ENCODE results near the gene STAB1.

Gene STAB1

DNA sequence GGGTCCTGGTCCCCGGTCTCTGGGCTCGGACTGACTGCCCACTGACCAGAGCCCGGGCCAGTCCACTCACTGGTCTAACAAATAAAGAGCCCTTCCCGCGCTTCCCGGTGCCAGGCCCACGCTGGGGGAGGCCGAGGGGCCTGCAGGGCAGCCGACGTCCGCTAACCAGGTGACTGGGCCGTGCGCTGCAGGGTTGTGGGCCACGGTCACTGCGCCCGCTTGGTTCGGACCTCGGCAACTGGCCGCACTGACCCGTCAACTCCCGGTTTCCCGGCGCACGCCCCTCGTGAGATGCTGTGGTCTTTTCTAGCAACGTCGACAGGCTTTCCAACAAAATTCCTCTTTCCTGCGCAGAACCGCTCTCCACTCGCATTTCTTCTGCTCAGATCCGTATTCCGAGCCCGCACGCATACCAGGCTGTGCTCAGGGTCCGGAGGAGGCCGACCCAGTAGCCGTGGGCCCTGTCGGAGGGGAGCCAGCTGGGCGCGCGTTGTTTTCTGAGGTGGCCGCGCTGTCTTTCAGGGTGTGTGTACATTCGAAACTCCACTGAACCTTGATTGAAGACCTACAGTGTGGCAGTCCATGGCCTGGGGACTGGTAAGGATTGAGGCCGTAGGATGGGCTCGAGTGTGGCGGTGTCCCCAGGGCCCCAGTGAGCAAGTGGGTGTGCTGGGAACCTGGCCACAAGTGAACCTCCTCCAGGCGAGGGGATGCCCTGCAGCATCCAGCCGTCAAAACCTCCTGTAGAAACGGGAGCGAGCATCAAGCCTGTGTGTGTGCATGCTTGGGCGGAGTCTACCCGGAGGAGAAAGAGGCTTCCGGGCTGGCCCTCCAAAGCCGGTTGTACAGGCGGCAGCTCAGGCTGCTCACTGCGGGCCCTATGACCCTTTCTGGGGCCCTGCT lies 39.4 kb downstream of the STAB1 start:
- DNase-seq (ENCODE audit: low spot score) = peak; percentile 68

DNA sequence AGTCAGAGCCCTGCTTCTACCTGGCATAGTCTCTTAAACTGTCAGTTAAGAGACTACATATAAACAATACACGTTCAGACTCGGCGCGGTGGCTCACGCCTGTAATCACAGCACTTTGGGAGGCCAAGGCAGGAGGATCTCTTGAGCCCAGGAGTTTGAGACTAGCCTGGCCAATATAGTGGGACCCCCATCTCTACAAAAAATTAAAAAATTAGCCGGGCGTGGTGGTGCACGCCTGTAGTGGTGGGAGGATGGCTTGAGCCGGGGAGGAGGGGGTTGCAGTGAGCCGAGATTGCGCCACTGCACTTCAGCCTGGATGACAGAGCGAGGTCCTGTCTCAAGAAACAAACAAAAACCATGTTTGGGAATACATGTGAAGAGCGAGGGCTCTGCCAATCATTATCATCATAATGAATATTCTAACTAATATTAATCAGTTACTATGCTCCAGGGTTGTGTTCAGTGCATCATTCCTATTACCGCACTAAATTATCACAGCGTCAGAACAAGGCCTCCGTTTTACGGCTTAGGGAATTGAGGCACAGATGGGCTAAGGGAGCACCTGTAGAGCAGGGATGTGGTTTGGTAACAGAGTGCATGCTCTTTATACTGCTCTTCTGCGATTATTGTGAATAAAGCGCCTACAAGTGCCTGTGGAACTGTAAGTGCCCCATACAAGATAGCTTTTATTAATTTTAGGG lies 40.4 kb downstream of the STAB1 start:
- DNase-seq (ENCODE audit: low spot score) = no peak

GRCh38 chr3:52536112-52536368 lies 40.9 kb downstream of the STAB1 start:
- no peak for DNase-seq (ENCODE audit: low spot score)

DNA sequence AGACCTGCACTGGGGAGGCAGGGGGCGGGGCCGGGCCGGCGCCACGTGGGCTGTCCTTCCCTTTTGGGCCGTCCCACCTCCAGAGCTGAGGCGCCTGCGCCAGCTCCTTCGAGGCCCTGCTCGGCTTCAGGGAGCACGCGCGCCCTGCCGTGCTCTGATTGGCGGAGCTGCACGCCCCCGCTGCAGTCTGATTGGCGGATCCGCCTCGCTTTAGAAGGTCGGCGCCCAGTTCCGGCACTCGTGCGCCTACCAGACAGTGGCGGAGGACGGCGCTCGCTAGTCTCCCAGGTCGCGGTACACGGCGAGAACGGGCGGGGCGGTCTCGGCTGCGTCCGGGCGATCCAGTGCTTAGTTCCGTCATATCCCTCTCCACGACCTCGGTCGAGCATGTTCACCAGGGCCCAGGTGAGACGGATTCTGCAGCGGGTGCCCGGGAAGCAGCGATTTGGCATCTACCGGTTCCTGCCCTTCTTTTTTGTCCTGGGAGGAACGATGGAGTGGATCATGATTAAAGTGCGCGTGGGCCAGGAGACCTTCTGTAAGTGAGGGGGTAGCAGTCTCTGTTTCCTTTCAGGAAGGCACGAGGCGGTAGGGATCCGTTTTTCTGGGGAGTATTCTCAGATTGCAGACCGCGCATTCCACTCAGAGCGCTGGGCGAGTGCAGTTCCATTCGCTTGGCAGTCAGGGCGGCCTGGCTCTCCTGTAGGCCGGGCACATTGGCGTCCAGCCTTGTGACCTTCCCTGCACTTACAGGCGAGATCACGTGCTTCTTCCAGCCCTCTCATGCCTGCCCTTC lies 41.4 kb downstream of the STAB1 start, which contains the start of gene UQCC5:
UQCC5 (plus strand) TSS at position 237 of the 796 bp plus-strand sequence; CDS start at position 388, 151 bp downstream.
- DNase-seq (ENCODE audit: low spot score) = peak; percentile 99

DNA sequence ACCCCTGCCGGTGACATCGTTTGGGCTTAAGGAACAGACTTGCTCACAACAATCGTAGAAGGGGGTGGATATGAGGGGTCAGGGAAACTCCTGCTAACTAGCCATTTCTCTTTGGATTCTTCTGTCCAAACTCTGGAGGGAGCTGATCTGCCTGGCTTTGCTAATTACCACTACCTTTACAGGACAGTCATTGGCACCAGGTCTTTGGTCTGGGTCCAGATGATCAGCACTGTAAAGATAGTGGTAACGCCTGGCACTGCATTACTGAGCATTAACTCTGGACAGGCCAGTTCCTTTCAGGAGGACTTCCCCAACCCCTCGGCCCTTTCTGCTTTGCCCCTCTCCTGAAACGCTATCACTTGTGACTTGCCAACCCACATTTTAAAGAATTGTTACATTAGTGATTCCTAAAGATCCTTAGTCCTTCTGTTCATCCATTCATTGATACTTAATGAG lies 42.1 kb downstream of the STAB1 start:
- no peak for DNase-seq (ENCODE audit: low spot score)

GRCh38 chr3:52537726-52538421 lies 42.7 kb downstream of the STAB1 start:
- DNase-seq (ENCODE audit: low spot score) = no peak

- no peak for DNase-seq (ENCODE audit: low spot score)
These were observed 44.0 kb downstream of the STAB1 start for GRCh38 chr3:52539010-52539653.

- no peak for DNase-seq (ENCODE audit: low spot score)
These were observed 45.9 kb downstream of the STAB1 start for GRCh38 chr3:52541050-52541449.

DNA sequence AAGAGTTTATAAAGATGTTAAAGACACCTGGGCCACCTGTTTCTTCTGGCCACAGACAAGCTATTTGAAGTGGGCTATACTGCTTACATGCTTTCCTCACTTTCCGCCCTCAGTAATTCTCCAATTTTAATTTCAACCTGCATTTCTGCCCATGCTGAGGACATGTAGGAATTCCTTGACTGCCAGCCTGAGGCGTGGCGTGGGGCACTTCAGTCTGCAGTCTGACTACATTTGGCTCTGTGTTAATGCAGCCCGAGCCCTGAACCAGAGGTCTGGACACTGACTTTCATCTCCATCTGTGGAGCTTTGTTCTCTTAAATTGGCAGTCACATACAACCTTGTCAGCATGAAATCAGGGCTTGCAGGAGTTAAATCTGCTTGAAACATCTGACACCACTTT lies 49.8 kb downstream of the STAB1 start:
- no peak for DNase-seq (ENCODE audit: low spot score)

DNA sequence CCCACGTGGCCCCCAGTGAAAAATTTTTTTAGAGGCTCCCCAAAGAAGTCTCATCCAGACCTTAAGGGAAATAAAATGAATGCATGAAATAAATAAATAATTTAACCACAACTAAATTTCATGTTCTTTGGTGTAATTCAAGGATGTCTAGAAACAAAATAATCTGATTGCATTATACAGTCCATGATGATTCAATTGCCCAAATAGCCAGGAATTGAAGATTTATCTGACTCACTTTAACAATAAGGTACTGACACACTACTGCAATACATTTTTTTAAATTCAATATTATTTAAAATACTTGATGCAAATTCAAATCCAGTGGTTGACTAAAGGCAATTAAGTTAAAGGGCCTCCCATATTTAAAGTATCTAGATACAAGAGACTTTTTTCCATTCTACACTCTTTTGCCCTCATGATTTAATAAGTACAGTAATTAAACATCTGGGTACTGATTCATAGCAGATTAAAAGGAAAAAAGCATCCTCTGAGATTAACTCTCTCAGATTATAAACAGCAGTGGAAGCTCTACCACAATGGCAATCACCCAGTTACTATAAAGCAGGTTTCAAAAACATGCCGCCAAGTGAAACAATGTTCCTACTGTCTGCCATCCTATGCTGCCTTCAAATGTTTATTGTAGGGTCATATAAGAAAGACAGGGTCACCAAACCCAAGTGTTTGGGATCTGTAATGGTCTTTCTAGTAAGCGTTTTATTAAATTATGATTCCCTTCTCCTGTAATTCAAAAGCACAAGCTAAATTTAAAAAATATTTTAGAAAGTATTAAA lies 51.2 kb downstream of the STAB1 start:
- no peak for DNase-seq (ENCODE audit: low spot score)

DNA sequence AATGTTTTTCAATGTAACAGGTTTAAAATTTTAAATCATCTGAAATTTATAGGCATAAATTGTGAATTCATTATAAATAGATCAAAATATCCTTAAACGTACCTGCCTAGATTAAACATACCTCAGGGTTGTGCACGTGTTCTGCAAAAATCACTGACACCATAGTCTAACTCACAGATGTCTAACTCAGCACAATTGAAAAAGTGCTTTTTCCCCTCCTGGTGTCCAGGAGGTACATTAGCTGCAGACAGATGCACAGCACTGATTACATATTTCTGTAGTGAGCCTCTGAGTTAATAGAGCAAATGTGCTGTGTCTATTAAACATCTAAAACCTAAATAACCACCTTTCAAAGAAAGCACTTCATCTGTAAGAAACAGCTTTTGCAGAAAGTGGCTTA lies 52.0 kb downstream of the STAB1 start:
- DNase-seq (ENCODE audit: low spot score) = no peak

- DNase-seq (ENCODE audit: low spot score) = no peak
These were observed 56.0 kb downstream of the STAB1 start for GRCh38 chr3:52551118-52551517.

- no peak for DNase-seq (ENCODE audit: low spot score)
These were observed 57.0 kb downstream of the STAB1 start for GRCh38 chr3:52552089-52552488.

DNA sequence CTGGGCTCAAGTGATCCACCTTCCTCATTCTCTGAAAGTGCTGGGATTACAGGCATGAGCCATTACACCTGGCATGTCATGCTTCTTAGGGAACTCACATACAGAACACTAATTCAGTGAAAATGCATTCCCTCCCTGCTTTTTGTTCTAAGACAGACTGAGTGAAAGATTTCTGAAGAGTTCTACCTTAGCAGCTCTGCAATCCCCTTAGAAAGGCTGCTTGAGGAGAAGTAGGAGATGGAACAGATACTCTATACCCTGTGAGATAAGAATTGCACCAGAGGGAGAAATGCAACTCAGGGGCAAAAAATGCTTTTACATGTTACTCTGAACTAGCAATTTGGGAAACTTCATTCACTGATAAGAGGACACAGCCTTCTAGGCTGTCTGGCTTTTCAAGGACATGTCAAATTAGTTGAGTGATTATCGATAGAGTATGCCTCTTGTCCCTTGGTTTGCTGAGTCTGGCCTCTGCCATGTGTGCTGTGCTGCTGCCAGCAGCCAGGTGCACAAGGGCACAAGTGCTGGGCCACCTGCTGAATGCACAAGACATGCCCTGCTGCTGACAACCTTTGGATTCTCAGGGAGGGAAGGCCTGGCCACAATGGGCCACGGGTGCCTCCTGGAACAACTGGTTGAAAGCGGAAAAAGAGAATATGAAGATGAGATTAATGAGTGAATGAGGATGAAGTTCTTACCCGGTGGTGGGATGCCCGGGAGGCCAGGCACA lies 59.1 kb downstream of the STAB1 start:
- no peak for DNase-seq (ENCODE audit: low spot score)

DNA sequence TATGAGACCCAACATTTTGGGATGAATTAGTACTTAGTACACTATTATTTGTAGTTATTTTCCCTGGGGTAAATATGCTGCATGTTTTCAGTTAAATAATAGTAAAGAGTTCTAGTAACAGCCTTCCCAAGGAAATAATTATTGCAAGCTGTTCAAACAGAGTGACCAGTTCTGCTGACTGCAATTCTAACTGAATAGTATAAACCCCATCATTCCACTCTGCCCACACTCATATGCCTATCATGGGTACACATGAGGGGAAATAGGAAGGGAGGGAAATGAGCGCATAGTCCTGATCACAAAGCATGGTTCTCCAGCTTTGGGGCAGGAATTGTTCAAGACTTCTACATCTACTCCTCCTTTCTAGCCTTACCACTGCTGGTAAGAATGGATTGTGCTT lies 59.9 kb downstream of the STAB1 start:
- no peak for DNase-seq (ENCODE audit: low spot score)

DNA sequence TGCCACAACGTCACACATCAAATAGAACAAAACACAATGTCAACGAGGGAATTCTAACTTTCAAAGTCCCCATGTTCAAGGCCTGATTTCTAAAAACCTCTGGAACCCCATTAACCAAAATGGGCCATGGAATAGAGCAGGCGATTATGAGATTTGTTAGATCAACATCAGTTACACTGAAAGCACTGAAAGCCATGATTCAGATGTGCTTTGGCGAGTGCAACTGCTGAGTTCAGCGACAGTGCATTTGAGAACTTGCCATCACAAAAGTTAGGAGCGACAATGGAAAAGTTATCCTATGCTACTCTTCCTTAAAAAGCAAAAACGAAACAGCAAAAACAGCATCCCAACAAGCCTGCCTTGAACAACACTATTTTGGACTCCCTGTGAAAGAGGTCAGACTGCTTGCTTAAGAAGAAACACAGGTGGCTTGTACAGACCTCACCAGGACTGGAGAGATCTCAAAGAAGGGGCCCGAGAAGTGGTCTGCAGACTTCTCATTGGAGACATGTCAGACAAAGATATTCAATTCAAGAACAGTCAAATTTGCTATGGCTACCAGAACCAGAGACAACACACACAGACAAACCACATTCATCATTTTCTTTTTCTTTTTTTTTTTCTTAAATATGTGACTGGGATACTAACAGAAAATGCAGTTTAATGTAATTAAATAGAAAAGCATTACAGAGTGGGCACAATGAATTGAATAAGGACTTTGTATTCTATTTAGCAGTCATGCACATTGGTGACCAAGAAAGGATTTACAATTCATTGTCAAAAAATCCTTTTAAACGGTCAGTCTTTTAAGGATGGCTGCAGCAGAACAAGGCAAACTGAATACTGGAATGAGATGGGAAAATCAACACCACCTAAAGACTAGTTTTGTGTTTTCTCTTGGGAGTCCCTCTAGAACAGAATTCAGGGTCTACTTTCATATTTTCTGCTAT lies 62.1 kb downstream of the STAB1 start:
- no peak for DNase-seq (ENCODE audit: low spot score)

GRCh38 chr3:52558436-52558835 lies 63.3 kb downstream of the STAB1 start:
- DNase-seq (ENCODE audit: low spot score) = no peak

DNA sequence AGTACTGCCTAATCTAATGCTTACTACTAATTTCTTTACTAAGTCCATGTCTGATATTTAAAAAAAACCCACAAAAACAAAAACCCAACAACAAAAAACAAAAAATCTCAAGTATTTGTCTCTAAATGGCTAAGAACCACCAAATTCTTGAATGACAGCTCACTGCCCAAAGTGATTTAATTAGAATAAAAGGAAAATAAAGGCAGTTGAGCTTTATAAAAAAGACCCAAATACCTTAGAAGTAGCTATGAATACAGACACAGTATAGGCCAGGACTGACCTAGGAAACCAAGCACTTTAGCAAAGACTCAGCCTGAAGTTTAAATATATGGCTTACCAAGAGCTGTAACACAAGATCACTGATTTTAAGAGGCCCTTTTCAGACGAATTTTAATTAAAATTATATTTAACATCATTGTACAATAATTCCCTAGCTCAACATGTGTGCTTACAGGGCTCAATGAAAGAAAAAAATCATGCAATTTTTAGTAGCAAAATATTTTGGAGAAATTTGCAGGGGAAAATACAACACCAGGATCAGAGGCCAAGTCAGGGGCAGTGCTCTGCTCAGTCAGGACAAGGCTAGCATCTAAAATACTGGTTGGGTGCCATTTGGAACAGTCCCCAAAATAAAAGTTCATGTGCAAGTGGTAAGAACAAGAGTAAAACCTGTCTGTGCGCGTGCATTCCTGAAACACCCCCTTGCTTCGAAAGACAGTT lies 66.0 kb downstream of the STAB1 start:
- DNase-seq (ENCODE audit: low spot score) = no peak
